Measurements from ENCODE around the gene SLC41A1.

SLC41A1 gene

GRCh38 chr1:205817364-205817763 is 4.4 kb upstream of the SLC41A1 start:
- no peak for TF ChIP-seq CTCF (IDR thresholded peaks at IDR 0.05)
- Histone ChIP-seq H3K27me3 (peaks cover 69% of the 10 kb centered on the region), H3K9me3 (no peaks in the 10 kb centered on the region), H3K4me1 (ENCODE audit: control insufficient read depth in 1 of 2, insufficient read depth in 1 of 2, low read depth in 1 of 2, low read length in 1 of 2) (peaks cover 7 to 16% of the 10 kb centered on the region in 2 experiments), H3K36me3 (no peaks in the 10 kb centered on the region), H3K27ac (no peak overlapping the region), H3K4me3 (ENCODE audit: low read depth in 1 of 2, low read length in 1 of 2) (no peak overlapping the region)

- Histone ChIP-seq H3K4me3 (ENCODE audit: low read depth in 1 of 2, low read length in 1 of 2) (peak overlapping the region; percentile 59 to 68), H3K9me3 (no peaks in the 10 kb centered on the region), H3K4me1 (ENCODE audit: control insufficient read depth in 1 of 2, insufficient read depth in 1 of 2, low read depth in 1 of 2, low read length in 1 of 2) (peaks cover 7 to 16% of the 10 kb centered on the region in 2 experiments), H3K27me3 (peaks cover 97% of the 10 kb centered on the region), H3K27ac (no peak overlapping the region), H3K36me3 (no peaks in the 10 kb centered on the region)
- TF ChIP-seq CTCF (IDR thresholded peaks at IDR 0.05), result no peak
Observed at GRCh38 chr1:205813755-205814058, 709 bp upstream of the SLC41A1 start.

GRCh38 chr1:205812271-205812877 is 624 bp downstream of the SLC41A1 start:
- peak overlapping the region; percentile 59 to 68 for H3K4me3 ChIP-seq (ENCODE audit: low read depth in 1 of 2, low read length in 1 of 2)
- TF ChIP-seq CTCF (IDR thresholded peaks at IDR 0.05), result no peak
- peaks cover 86% of the 10 kb centered on the region for H3K27me3 ChIP-seq
- H3K4me1 ChIP-seq (ENCODE audit: control insufficient read depth in 1 of 2, insufficient read depth in 1 of 2, low read depth in 1 of 2, low read length in 1 of 2), result peaks cover 7 to 16% of the 10 kb centered on the region in 2 experiments
- H3K27ac ChIP-seq, result no peak overlapping the region
- no peaks in the 10 kb centered on the region for H3K9me3 ChIP-seq
- H3K36me3 ChIP-seq, result no peaks in the 10 kb centered on the region

- Histone ChIP-seq H3K4me1 (ENCODE audit: control insufficient read depth in 1 of 2, insufficient read depth in 1 of 2, low read depth in 1 of 2, low read length in 1 of 2) (peaks cover 7 to 16% of the 10 kb centered on the region in 2 experiments), H3K9me3 (no peaks in the 10 kb centered on the region), H3K27ac (no peak overlapping the region), H3K36me3 (no peaks in the 10 kb centered on the region), H3K4me3 (ENCODE audit: low read depth in 1 of 2, low read length in 1 of 2) (no peak overlapping the region), H3K27me3 (peaks cover 79% of the 10 kb centered on the region)
- TF ChIP-seq CTCF (IDR thresholded peaks at IDR 0.05), result no peak
Observed at GRCh38 chr1:205811660-205812059, 1.3 kb downstream of the SLC41A1 start.

GRCh38 chr1:205810448-205811157 is 2.4 kb downstream of the SLC41A1 start:
- no peak overlapping the region for H3K27ac ChIP-seq
- H3K9me3 ChIP-seq, result no peaks in the 10 kb centered on the region
- H3K27me3 ChIP-seq, result peaks cover 76% of the 10 kb centered on the region
- H3K36me3 ChIP-seq, result no peaks in the 10 kb centered on the region
- peaks cover 7 to 16% of the 10 kb centered on the region in 2 experiments for H3K4me1 ChIP-seq (ENCODE audit: control insufficient read depth in 1 of 2, insufficient read depth in 1 of 2, low read depth in 1 of 2, low read length in 1 of 2)
- no peak overlapping the region for H3K4me3 ChIP-seq (ENCODE audit: low read depth in 1 of 2, low read length in 1 of 2)
- TF ChIP-seq CTCF (IDR thresholded peaks at IDR 0.05), result no peak
